ENCODE data around the gene TEX9.

GRCh38 chr15:56349554-56349953, 15.7 kb upstream of the TEX9 start:
- TF ChIP-seq EZH2 (IDR thresholded peaks at IDR 0.05; ENCODE audit: insufficient read depth, low read length) (no peak), CTCF (IDR thresholded peaks at IDR 0.05; ENCODE audit: insufficient read depth, low read depth, low read length) (no peak)

Data from astrocyte (in vitro differentiated cells and primary cell).